Ishikawa (cell line): ENCODE results near the gene TSFM.

Experiments used
- CREB1 ChIP-seq: IDR thresholded peaks from 2 replicates; pipeline ENCODE4 v1.6.1; 2012; ENCODE audit warnings: low read depth
- RAD21 ChIP-seq: IDR thresholded peaks from 2 replicates; pipeline ENCODE4 v1.6.1; 2012; ENCODE audit warnings: low read depth
- REST ChIP-seq: IDR thresholded peaks from 2 replicates; pipeline ENCODE4 v1.6.1; 2012; ENCODE audit warnings: low read depth, mild to moderate bottlenecking

- TF ChIP-seq REST: no peak
- no peak for TF ChIP-seq CREB1
- TF ChIP-seq RAD21: no peak
Measured at GRCh38 chr12:57821474-57822214, 39.1 kb downstream of the TSFM start.
